Embryonic facial prominence (tissue), 1 donor: ENCODE data around the gene RPTOR.
"Not testable (repeated sequence)": the region's sequence is repeated elsewhere in the genome, so short reads cannot be mapped to it uniquely, and the experiment has no call there.

Experiments used
- DNase-seq: peaks from one replicate; pipeline ENCODE4 v3.0.0-alpha.2; 2016; ENCODE audit errors: extremely low spot score

RPTOR gene

DNA sequence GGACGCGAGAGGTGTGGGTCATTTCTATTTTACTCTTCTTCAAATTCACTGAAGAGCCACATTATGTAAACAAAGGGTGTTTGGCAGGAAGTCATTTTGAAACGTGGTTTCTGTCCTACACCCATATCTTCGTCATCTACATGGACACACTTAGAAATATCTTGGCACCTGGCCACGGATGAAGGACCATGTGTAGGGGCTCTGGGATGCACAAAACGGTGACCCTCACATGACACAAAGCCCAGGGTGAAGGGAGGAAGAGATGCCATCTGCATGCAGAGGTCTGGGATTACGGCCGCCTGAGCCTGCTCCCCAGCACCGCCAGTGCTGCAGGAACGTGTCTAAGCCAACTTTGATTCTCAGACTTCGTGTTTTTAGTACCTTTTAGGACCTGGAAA is 316.8 kb downstream of the RPTOR start:
- no peak for DNase-seq

DNA sequence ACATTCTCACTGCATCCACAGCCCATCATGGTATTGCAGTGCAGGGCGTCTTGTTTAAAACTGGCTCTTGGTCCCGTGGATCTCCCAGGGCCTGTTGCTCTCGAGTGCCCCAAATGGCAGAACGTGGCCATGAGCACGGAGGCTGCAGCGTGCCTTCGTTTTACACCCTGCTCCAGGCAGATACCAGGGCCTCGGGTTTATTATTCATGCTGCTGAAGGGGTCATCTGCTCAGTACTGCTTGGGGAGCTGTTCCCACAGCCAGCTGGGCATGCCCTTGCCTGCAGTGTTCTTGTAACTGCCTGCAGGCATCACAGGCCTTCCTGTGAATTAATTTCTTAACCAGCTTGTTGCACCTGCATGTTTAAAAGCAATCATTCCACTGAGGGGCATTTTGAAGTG is 317.3 kb downstream of the RPTOR start:
- DNase-seq = no peak

DNA sequence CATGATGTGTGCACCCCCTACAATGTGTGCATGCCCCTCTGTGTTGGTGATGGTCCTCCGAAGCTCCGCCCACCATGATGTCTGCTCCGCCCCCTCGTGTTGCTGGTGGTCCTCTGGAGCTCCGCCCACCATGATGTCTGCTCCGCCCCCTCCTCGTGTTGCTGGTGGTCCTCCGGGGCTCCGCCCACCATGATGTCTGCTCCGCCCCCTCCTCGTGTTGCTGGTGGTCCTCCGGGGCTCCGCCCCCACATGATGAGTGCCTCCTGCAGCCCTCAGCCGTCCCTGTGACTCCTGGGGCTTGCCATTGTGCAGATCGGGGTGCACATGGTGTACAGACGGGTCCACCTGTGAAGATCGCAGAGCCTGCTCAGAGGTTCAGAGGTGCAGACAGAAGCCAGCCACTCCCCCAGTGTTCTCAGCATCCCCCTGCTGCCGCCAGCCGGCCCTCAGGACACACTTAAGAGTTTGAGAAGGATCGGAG is 317.9 kb downstream of the RPTOR start:
- DNase-seq = no peak

DNA sequence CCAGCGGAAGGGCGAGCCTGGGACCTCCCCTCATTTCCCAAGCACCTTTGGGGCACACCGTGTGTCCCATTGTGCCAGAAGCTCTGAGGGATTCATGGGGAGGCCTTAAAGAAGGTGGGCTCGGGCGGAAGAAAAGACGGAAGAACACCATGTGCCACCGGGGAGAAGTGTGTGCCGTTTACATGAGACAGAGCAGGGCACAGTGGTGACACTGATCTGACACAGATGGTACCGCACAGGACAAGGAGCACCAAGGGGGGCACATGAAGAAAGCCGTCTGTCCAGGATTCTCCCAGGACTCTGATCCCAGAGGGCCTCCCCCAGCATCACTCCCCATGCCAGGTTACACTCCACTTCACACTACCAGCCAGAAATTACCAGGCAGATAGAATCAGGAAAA is 318.3 kb downstream of the RPTOR start:
- DNase-seq = no peak

DNA sequence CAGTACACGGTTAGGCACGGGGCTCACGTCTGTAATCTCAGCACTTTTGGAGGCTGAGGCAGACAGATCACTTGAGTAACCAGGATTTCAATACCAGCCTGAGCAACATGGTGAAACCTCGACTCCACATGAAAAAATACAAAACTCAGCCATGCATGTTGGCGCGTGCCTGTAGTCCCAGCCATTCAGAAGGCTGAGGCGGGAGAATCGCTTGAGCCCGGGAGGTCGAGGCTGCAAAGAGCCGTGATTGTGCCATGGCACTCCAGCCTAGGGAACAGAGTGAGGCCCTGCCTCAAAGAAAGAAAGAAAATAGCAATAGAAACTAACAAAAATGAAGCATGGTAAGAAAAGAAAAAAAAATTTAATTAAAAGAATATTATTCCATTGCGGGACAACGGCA is 319.0 kb downstream of the RPTOR start:
- DNase-seq = no peak

DNA sequence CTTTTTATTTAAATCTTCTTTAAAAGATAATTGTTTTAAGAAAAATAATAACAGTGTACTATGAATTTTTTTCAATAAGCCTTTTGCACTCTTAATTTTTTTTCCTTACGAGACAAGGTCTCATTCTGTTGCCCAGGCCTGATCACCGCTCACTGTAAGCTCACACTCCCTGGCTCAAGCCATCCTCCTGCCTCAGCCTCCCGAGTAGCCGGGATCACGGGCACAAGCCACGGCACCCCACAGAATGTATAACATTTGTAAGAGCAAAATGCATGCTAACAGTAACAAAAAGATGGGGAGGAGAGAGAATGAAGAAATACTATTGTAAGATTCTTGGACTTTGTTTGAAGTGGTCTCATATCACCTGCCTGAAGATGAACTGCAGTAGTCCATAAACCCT is 320.1 kb downstream of the RPTOR start:
- DNase-seq = no peak

DNA sequence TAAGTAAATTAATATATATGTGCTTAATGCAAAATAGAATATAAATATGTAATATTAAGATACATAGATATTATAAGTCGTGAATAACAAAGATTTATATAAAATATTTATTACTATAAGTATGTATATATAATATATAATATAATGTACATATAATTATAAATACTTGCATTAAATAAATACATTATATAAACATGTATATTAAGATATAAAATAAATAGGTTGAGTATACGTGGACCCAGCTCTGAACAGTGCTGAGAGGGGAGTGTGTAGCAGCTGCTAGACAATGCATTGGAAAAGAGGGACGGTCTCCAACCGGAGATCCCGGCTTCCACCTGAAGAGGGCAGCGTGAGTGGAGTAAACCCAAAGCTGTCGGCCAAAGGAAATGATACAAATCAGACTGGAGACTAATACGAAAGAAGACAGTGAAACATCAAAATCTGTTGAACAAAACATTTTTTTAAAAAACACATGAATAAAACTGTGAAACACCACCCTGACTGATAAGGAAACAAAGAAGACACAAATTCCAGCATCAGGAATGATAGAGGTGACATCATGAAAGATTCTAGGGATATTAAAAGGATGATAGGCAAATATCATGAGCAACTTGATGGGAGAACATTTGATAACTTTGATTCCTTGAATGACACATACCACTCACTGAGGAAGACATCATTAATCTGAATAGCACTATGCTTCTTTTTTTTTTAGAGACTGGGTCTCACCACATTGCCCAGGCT is 321.6 kb downstream of the RPTOR start:
- DNase-seq = no peak

DNA sequence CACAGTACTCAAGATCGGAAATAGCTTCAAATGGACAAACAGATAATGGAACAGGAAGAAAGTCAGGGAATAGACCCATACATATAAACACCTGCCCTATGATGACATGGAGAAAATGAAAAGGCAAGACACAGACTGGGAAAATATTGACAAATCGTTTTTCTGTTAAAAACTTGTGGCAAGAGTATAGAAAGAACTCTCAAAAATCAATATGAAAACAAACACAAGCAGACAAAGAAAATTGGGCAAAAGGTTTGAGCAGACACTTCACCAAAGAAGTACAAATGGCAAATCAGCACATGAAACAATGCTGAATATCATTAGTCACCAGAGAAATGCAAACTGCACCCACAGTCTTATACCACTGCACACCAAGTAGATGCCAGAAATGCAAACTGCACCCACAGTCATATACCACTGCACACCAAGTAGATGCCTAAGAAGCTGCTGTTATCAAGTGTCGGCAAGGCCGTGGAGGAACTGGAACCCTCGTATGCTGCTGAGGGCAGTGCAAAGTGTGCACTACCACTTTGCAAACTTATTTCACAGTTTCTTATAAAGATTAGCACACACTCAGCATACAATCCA is 323.5 kb downstream of the RPTOR start:
- DNase-seq = no peak

DNA sequence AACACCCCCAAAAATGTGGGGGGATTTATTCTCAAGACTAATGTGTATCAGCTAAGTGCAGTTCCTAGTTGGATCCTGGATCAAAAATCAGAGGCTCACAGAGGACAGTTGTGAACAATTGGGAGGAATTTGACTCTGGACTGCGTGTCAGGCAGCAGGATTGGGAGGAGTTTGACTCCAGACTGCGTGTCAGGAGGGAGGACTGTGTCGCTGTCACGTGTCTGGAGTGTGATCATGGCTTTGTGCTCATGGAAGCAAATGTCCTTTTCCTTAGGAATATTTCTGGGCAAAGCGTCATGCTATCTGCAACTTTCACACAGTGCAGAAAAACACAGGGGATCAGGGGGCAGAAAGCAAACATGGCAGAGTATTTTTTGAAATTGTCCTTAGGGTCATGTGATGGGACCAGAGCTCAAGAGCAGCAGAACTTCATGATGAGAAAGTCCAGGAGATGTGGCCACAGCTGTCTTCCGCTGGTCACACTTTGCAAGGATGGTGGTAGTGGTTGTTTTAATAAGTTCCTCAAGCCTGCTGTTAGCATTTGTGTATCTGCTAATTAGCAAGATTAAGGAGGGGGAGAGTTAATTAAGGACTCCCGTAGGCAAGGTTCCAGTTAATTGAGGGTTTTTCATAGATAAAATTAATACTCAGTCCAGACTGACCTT is 325.0 kb downstream of the RPTOR start:
- no peak for DNase-seq

DNA sequence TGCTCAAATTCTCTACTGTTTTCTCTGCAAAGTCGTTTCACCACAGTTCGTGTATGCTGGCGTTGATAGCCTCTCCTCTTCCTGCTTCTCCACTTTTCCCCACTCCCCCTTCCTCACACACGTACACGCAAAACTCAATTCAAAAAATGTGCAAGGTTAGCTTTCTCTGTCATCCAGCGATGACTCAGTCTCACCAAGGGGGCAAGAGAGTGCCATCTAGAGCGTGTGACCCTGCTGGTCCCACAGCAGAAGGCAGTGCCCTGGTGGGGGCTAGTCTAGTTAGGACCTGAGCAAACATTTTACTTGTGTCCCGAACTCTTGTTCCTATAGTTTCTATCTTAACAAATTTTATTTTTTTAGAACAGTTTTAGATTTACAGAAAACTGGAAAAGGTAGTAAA is 325.8 kb downstream of the RPTOR start:
- no peak for DNase-seq

DNA sequence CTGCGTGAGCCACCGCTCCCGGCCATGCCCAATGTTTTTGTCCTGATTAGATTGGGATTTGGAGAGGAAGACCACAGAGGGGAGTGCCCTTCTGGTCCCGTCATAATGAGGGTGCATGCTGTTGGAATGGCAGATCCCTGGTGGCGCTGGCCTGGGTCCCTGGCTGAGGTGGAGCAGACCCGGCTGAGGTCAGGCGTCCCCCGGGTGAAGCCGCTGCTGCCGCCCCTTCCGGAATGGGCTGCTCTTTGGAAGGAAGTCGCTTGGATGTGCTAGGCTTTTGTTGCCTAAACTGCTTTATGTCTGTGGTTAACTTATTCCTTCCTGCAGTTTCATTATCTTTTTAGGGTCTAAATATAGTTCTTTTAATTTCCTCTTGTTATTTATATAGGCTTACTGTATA is 326.7 kb downstream of the RPTOR start:
- DNase-seq = no peak

DNA sequence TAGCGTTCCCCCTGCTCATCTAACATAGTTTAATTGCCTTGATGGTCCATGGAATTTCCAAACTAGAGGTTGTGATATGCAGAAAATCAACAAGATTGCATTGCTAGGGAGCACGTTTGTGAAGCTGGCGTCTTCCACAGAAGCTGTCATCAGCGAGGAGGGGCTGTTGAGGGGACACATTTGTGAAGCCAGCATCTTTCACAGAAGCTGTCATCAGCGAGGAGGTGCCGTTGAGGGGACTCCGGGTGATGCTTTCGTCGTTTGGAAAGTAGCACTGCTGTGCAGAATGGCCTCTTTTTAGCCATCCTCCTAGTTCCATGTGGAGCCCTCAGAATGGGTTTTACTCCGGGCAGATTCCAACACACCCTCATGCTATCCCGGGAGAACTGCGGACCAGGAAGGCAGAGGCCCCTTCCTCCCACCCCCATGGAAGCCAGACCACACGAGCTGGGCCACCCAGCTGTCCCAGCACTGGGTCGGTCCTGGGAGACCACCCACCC is 327.4 kb downstream of the RPTOR start:
- DNase-seq = no peak

DNA sequence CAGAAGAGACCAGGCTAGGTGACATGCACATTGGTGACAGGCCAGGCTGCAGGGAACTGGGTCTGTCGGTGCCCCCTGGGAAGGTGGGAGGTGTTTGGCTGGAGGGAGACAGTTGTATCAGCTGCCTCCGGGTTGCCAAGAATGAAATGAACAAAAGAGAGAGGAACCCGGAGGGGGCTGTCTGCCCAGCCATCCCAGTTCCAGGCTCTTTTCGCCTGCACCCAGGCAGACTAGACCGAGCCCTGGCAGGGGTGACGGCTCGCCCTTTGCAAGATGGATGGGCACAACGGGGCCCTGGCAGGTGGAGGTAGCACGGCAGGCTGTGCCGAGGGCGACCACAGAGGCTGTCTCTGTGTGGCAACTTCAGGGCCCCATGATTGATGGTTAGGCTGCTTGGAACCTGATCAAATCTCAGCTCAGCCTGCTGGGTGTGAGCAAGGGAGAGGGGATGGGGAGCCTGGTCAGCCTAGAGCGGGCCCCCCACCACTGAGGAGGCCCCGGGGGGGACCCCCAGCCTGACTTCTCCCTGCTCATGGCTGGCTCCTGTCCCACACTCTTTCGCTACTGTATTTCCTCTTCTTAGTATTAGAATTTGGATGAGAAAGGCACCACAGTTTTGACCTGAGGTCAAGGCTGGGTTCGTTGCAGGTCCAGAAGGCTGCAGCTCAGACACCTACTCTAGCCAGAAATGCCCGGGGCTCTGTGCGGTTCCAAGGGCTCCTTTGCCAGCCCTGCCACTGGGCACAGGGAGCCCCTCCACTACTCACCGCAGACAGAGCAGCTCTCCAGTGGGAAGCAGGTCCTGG is 328.1 kb downstream of the RPTOR start:
- no peak for DNase-seq

DNA sequence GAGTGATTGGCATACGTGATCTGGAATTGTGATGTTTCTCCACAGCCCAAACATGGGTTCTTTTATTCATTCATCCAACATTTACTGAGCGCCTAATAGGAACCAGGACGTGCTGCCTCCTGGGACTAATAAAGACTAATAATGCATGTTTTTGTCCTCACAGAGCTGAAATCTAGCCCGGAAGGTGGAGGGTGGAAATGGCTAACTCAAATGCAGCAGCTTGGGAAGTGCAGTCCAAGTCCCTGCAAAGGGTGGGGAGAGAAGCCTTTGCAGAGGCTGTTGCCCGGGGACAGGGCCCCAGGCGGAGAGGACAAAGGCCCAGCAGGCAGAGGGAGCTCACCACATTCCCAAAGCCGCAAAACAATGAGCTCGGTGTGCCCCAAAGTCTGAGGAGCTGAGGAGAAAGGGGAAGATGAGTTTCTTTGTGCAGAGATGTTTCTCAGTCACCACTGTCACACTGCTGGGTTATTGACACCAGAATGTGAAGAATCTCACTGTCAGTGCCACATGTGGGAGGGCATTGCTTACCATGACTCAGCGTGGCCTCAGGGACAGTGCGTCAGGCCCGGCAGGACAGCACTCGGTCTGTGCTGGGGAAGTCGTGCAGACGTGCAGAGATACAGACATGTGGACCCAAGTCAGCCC is 328.8 kb downstream of the RPTOR start:
- DNase-seq = no peak

DNA sequence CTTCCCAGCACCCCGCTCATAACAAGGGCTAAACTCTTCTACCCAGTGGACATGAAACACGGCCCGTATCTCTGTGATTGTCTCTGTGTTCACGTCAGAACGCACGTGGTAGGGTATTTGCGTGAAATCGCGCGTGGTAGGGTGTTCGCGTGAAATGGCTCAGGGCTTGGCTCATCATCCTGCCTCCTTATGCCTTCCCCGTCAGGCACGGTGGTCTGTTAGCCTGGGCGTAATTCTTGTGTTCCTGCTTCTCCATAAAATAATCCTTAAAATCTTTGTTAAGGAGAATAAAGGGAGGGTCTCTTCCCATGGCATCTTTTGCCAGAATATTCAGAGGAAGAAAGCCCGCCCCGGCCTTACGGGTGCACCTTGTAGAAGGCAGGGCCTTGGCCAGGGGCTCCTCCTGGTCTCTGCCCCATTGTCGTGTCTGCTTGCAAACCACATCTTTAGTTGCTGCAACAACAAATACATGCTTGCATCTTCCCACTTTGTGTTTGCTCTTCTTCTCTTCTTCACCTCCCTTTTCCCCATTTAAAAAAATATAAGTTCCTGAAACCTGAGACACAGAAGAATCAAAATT is 330.3 kb downstream of the RPTOR start:
- DNase-seq = no peak

DNA sequence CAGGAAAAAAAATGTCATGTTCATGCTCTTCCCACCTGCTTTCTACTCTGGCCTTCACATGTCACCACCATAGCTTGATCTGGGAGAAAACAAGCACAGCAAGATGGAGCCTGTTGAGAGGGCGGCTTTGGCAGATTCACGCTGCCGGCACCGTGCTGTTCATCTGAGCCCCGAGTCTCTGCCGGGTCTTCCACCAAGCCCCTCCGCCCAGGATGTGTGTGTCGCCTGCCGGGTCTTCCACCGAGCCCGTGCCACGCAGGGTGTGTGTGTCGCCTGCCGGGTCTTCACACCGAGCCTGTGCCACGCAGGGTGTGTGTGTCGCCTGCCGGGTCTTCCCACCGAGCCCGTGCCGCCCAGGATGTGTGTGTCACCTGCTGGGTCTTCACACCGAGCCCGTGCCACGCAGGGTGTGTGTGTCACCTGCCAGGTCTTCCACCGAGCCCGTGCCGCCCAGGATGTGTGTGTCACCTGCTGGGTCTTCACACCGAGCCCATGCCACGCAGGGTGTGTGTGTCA is 330.9 kb downstream of the RPTOR start:
- DNase-seq = not testable (repeated sequence)

DNA sequence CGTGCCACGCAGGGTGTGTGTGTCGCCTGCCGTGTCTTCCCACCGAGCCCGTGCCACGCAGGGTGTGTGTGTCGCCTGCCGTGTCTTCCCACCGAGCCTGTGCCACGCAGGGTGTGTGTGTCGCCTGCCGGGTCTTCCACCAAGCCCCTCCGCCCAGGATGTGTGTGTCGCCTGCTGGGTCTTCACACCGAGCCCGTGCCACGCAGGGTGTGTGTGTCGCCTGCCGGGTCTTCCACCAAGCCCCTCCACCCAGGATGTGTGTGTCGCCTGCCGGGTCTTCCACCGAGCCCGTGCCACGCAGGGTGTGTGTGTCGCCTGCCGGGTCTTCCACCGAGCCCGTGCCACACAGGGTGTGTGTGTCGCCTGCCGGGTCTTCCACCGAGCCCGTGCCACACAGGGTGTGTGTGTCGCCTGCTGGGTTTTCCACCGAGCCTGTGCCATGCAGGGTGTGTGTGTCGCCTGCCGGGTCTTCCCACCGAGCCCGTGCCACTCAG is 331.9 kb downstream of the RPTOR start:
- not testable (repeated sequence) for DNase-seq

DNA sequence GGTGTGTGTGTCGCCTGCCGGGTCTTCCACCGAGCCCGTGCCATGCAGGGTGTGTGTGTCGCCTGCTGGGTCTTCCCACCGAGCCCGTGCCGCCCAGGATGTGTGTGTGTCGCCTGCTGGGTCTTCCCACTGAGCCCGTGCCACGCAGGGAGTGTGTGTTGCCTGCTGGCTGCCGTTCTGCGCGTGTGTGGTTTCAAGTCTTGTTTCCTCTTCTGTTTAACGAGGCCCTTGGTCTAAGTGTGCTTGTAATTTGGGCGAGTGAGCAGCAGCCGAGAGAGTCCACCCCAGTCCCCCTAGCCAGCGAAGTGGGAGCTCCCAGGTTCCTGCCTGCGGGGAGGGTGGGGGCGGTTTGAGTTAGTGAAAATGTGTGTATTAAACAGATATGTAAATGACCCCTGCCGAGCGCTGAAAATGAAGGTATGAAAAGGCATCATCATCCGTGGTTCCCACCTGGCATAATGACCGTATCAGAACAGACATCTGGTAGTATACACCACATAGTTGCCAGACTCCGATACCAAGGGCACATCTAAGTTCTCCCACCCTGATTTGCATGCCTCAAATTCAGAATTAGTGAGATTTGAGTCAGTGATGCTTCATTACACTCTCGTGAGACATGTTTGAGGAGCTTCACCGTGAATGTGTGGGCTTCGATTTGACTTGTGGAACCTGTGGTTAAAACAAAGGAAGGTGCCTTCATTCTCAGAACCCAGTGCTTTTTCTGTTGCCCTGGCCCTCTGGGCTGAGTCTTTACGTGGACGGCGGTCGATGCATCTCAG is 332.5 kb downstream of the RPTOR start:
- no peak for DNase-seq

DNA sequence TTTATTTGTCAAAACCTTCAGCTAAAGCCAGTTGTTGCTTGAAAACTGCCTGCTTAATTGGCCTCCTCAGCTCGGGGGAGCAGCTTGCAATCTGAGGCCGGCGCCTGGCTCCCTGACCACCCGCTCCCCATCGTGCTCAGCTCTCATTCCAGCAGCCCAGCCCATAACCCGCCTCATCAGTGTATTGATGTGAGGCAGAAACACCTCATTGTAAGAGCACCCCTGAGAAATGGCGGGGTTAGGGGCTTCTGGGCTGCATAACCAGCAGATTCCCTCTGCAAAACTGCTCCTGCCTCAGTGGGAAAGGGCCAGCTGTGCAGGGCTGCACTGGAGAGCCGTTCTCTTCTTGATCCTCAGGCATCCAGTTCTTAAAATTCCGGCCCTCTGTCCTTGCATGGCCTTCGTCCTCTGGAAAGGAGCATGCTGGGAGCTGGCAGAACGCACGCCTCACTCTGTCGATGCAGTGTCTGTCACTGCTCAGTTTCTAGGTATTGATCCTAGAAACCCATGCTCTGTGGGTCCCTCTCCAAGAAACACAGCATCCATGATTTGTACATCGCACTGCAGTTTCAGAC is 333.2 kb downstream of the RPTOR start:
- DNase-seq = no peak
